ENCODE data around the gene MYRFL. TPM values are rescaled to one million over a fixed set of nuclear protein-coding genes. Genes with fewer than 3 reads are reported as not detected.
"Not testable (repeated sequence)": the region's sequence is repeated elsewhere in the genome, so short reads cannot be mapped to it uniquely, and the experiment has no call there.

Gene MYRFL
- under 1 TPM in 1 of 2 donors, not detected in 1; 0.08 TPM for polyA plus RNA-seq

- Histone ChIP-seq H3K9me3 (ENCODE audit: control insufficient read depth in 2 of 2, insufficient read depth in 1 of 2, low read depth in 1 of 2, low read length in 1 of 2) (no peaks in the 10 kb centered on the region), H3K4me1 (ENCODE audit: control insufficient read depth in 2 of 2, insufficient read depth in 2 of 2, low read length in 1 of 2) (peaks cover 2 to 3% of the 10 kb centered on the region in 2 donors), H3K4me3 (ENCODE audit: low read depth in 1 of 2, low read length in 2 of 2) (no peak within 1 kb of the TSS), H3K36me3 (ENCODE audit: control insufficient read depth in 2 of 2, insufficient read depth in 2 of 2, low read length in 1 of 2) (no peaks in the 10 kb centered on the region), H3K27ac (ENCODE audit: low read depth in 2 of 2, low read length in 1 of 2) (no peak within 1 kb of the TSS), H3K27me3 (ENCODE audit: control insufficient read depth in 1 of 2, insufficient read depth in 2 of 2, low read length in 2 of 2) (no peaks in the 10 kb centered on the region)
- 77 to 83% methylated on average over 5 of the region's 5 CpGs for WGBS, 2 donors
Measured at GRCh38 chr12:69824966-69825560, at the start of gene MYRFL. TSS of gene MYRFL (plus strand) at chr12:69825227. CDS start at chr12:69825518, 291 bp downstream.

- Histone ChIP-seq H3K27me3 (ENCODE audit: control insufficient read depth in 1 of 2, insufficient read depth in 2 of 2, low read length in 2 of 2) (no peaks in the 10 kb centered on the region), H3K9me3 (ENCODE audit: control insufficient read depth in 2 of 2, insufficient read depth in 1 of 2, low read depth in 1 of 2, low read length in 1 of 2) (peaks cover 0 to 9% of the 10 kb centered on the region in 2 donors), H3K4me3 (ENCODE audit: low read depth in 1 of 2, low read length in 2 of 2) (no peak overlapping the region), H3K36me3 (ENCODE audit: control insufficient read depth in 2 of 2, insufficient read depth in 2 of 2, low read length in 1 of 2) (peaks cover 0 to 6% of the 10 kb centered on the region in 2 donors), H3K27ac (ENCODE audit: low read depth in 2 of 2, low read length in 1 of 2) (no peak overlapping the region), H3K4me1 (ENCODE audit: control insufficient read depth in 2 of 2, insufficient read depth in 2 of 2, low read length in 1 of 2) (no peaks in the 10 kb centered on the region)
- WGBS, 2 donors, result 68 to 69% methylated on average over 7 of the region's 7 CpGs
Measured at GRCh38 chr12:69779928-69780327, 45.1 kb upstream of the MYRFL start.

DNA sequence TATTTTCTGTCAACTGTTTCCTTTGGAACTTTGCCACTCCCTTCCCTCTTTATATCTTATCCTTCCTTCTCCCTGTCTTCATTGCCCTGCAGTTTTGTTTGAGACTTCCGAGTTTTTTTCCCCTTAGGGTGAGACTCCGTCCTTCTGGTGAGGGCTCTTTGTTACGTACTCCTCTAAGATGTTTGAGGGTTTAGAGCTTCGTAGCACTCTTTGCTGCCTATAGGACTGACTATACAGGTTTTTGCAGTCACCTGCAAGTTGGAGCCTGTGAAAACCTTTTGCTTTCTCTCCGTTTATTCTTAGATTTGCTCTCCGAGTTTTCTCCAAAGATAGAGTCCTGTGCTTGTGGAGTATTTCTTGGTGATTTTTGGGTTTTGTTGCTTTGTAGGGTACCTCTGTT lies 41.7 kb upstream of the MYRFL start:
- no peak overlapping the region for H3K4me3 ChIP-seq (ENCODE audit: low read depth in 1 of 2, low read length in 2 of 2)
- H3K36me3 ChIP-seq (ENCODE audit: control insufficient read depth in 2 of 2, insufficient read depth in 2 of 2, low read length in 1 of 2), result peaks cover 0 to 6% of the 10 kb centered on the region in 2 donors
- peaks cover 0 to 9% of the 10 kb centered on the region in 2 donors for H3K9me3 ChIP-seq (ENCODE audit: control insufficient read depth in 2 of 2, insufficient read depth in 1 of 2, low read depth in 1 of 2, low read length in 1 of 2)
- H3K27ac ChIP-seq (ENCODE audit: low read depth in 2 of 2, low read length in 1 of 2), result no peak overlapping the region
- H3K4me1 ChIP-seq (ENCODE audit: control insufficient read depth in 2 of 2, insufficient read depth in 2 of 2, low read length in 1 of 2), result no peaks in the 10 kb centered on the region
- 63 to 74% methylated on average over 6 of the region's 6 CpGs for WGBS, 2 donors
- H3K27me3 ChIP-seq (ENCODE audit: control insufficient read depth in 1 of 2, insufficient read depth in 2 of 2, low read length in 2 of 2), result no peaks in the 10 kb centered on the region

DNA sequence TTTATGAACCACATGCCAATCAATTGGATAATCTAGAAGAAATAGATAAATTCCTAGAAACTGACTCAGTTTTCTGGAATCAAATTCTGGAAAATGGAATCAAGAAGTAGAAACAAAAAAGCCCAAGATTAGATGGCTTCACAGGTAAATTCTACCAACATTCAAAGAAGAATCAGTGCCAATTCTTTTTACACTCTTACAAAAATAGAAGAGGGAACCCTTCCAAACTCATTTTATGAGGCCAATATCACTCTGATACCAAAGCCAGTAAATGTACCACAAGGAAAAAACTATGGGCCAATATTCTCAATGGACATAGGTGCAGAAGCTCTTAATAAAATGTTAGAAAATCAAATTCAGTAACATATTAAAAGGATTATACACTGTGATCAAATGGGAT lies 35.7 kb upstream of the MYRFL start:
- Histone ChIP-seq H3K36me3 (ENCODE audit: control insufficient read depth in 2 of 2, insufficient read depth in 2 of 2, low read length in 1 of 2) (no peaks in the 10 kb centered on the region), H3K4me1 (ENCODE audit: control insufficient read depth in 2 of 2, insufficient read depth in 2 of 2, low read length in 1 of 2) (no peaks in the 10 kb centered on the region), H3K9me3 (ENCODE audit: control insufficient read depth in 2 of 2, insufficient read depth in 1 of 2, low read depth in 1 of 2, low read length in 1 of 2) (no peaks in the 10 kb centered on the region), H3K4me3 (ENCODE audit: low read depth in 1 of 2, low read length in 2 of 2) (no peak overlapping the region), H3K27me3 (ENCODE audit: control insufficient read depth in 1 of 2, insufficient read depth in 2 of 2, low read length in 2 of 2) (no peaks in the 10 kb centered on the region), H3K27ac (ENCODE audit: low read depth in 2 of 2, low read length in 1 of 2) (no peak overlapping the region)

- no peaks in the 10 kb centered on the region for H3K27me3 ChIP-seq (ENCODE audit: control insufficient read depth in 1 of 2, insufficient read depth in 2 of 2, low read length in 2 of 2)
- H3K4me1 ChIP-seq (ENCODE audit: control insufficient read depth in 2 of 2, insufficient read depth in 2 of 2, low read length in 1 of 2), result no peaks in the 10 kb centered on the region
- no peak overlapping the region for H3K4me3 ChIP-seq (ENCODE audit: low read depth in 1 of 2, low read length in 2 of 2)
- 94 to 96% methylated on average over 2 of the region's 2 CpGs for WGBS, 2 donors
- no peak overlapping the region for H3K27ac ChIP-seq (ENCODE audit: low read depth in 2 of 2, low read length in 1 of 2)
- no peaks in the 10 kb centered on the region for H3K9me3 ChIP-seq (ENCODE audit: control insufficient read depth in 2 of 2, insufficient read depth in 1 of 2, low read depth in 1 of 2, low read length in 1 of 2)
- H3K36me3 ChIP-seq (ENCODE audit: control insufficient read depth in 2 of 2, insufficient read depth in 2 of 2, low read length in 1 of 2), result no peaks in the 10 kb centered on the region
Measured at GRCh38 chr12:69792533-69792932, 32.5 kb upstream of the MYRFL start.

DNA sequence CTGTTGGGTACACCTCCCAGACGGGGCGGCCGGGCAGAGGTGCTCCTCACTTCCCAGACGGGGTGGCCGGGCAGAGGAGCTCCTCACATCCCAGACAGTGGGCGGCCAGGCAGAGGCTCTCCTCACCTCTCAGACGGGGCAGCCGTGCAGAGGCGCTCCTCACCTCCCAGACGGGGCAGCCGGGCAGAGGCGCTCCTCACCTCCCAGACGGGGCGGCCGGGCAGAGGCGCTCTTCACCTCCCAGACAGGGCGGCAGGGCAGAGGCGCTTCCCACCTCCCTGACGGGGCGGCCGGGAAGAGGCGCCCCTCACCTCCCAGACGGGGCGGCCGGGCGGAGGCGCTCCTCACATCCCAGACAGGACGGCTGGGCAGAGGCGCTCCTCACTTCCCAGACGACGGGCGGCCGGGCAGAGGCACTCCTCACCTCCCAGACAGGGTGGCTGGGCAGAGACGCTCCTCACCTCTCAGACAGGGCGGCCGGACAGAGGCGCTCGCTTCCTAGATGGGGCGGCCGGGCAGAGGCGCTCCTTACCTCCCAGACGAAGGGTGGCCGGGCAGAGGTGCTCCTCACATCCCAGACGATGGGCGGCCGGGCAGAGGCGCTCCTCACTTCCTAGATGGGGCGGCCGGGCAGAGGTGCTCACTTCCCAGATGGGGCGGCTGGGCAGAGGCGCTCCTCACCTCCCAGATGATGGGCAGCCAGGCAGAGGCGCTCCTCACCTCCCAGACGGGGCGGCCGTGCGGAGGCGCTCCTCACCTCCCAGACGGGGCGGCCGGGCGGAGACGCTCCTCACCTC lies 17.7 kb upstream of the MYRFL start:
- H3K27me3 ChIP-seq (ENCODE audit: control insufficient read depth in 1 of 2, insufficient read depth in 2 of 2, low read length in 2 of 2); H3K36me3 ChIP-seq (ENCODE audit: control insufficient read depth in 2 of 2, insufficient read depth in 2 of 2, low read length in 1 of 2); H3K27ac ChIP-seq (ENCODE audit: low read depth in 2 of 2, low read length in 1 of 2); H3K4me3 ChIP-seq (ENCODE audit: low read depth in 1 of 2, low read length in 2 of 2); H3K9me3 ChIP-seq (ENCODE audit: control insufficient read depth in 2 of 2, insufficient read depth in 1 of 2, low read depth in 1 of 2, low read length in 1 of 2); H3K4me1 ChIP-seq (ENCODE audit: control insufficient read depth in 2 of 2, insufficient read depth in 2 of 2, low read length in 1 of 2): not testable (repeated sequence)
- WGBS, 2 donors, result 96 to 97% methylated on average over 60 to 62 of the region's 62 CpGs

- H3K4me3 ChIP-seq (ENCODE audit: low read depth in 1 of 2, low read length in 2 of 2), result no peak overlapping the region
- H3K27ac ChIP-seq (ENCODE audit: low read depth in 2 of 2, low read length in 1 of 2), result no peak overlapping the region
- no peaks in the 10 kb centered on the region for H3K36me3 ChIP-seq (ENCODE audit: control insufficient read depth in 2 of 2, insufficient read depth in 2 of 2, low read length in 1 of 2)
- H3K4me1 ChIP-seq (ENCODE audit: control insufficient read depth in 2 of 2, insufficient read depth in 2 of 2, low read length in 1 of 2), result no peaks in the 10 kb centered on the region
- no peaks in the 10 kb centered on the region for H3K27me3 ChIP-seq (ENCODE audit: control insufficient read depth in 1 of 2, insufficient read depth in 2 of 2, low read length in 2 of 2)
- H3K9me3 ChIP-seq (ENCODE audit: control insufficient read depth in 2 of 2, insufficient read depth in 1 of 2, low read depth in 1 of 2, low read length in 1 of 2), result peaks cover 3 to 7% of the 10 kb centered on the region in 2 donors
- 76 to 94% methylated on average over 4 of the region's 4 CpGs for WGBS, 2 donors
Measured at GRCh38 chr12:69810870-69811498, 14.0 kb upstream of the MYRFL start.

- peaks cover 0 to 2% of the 10 kb centered on the region in 2 donors for H3K4me1 ChIP-seq (ENCODE audit: control insufficient read depth in 2 of 2, insufficient read depth in 2 of 2, low read length in 1 of 2)
- H3K9me3 ChIP-seq (ENCODE audit: control insufficient read depth in 2 of 2, insufficient read depth in 1 of 2, low read depth in 1 of 2, low read length in 1 of 2), result no peaks in the 10 kb centered on the region
- no peak overlapping the region for H3K4me3 ChIP-seq (ENCODE audit: low read depth in 1 of 2, low read length in 2 of 2)
- H3K27me3 ChIP-seq (ENCODE audit: control insufficient read depth in 1 of 2, insufficient read depth in 2 of 2, low read length in 2 of 2), result no peaks in the 10 kb centered on the region
- no peak overlapping the region for H3K27ac ChIP-seq (ENCODE audit: low read depth in 2 of 2, low read length in 1 of 2)
- WGBS, 2 donors, result 89 to 92% methylated on average over 3 of the region's 3 CpGs
- no peaks in the 10 kb centered on the region for H3K36me3 ChIP-seq (ENCODE audit: control insufficient read depth in 2 of 2, insufficient read depth in 2 of 2, low read length in 1 of 2)
Measured at GRCh38 chr12:69816082-69816481, 8.9 kb upstream of the MYRFL start.

DNA sequence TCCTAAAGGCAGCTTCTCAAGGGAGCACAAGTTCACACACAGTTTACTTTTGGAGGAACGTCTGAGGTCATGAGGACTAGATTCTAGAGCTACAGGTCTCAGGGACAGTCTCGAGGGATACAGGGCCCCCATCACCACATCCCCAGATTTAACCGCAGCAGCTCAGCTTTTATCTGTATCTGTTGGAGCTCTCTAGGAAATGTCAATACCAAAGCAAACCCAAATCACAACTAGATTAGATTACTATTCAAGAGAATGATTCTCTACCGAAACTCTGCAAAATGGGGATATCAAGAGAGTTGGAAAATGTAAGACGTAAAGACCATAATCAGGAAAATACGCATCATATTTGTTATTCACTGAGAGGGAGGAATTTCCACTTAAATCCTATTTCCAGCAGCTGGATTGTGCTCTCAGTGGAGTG lies 4.0 kb upstream of the MYRFL start:
- WGBS, 2 donors, result 62 to 70% methylated on average over 6 of the region's 6 CpGs
- Histone ChIP-seq H3K27ac (ENCODE audit: low read depth in 2 of 2, low read length in 1 of 2) (no peak overlapping the region), H3K4me1 (ENCODE audit: control insufficient read depth in 2 of 2, insufficient read depth in 2 of 2, low read length in 1 of 2) (peaks cover 2 to 3% of the 10 kb centered on the region in 2 donors), H3K4me3 (ENCODE audit: low read depth in 1 of 2, low read length in 2 of 2) (no peak overlapping the region), H3K36me3 (ENCODE audit: control insufficient read depth in 2 of 2, insufficient read depth in 2 of 2, low read length in 1 of 2) (no peaks in the 10 kb centered on the region), H3K27me3 (ENCODE audit: control insufficient read depth in 1 of 2, insufficient read depth in 2 of 2, low read length in 2 of 2) (no peaks in the 10 kb centered on the region), H3K9me3 (ENCODE audit: control insufficient read depth in 2 of 2, insufficient read depth in 1 of 2, low read depth in 1 of 2, low read length in 1 of 2) (no peaks in the 10 kb centered on the region)
